K562 (cell line): ENCODE data around the gene WASF2. TPM values are rescaled to one million over a fixed set of nuclear protein-coding genes. Genes with fewer than 3 reads are reported as not detected.

Source experiments
- BHLHE40 ChIP-seq: IDR thresholded peaks from 2 replicates; pipeline ENCODE4 v1.6.1; 2011; ENCODE audit warnings: low read length, improper control_type of control experiment
- ERF ChIP-seq: fragments of 450-650 bp; formaldehyde crosslinking; IDR thresholded peaks from 2 replicates; pipeline ENCODE4 v1.4.0; 2020; ENCODE audit warnings: mild to moderate bottlenecking, mixed read lengths
- KDM4B ChIP-seq, 2 experiments: fragments of 450-650 bp in 1 of 2; sonication (generic) in 1 of 2; IDR thresholded peaks; 2 replicates each; pipeline ENCODE4 v1.6.1; 2016 to 2017; ENCODE audit warnings: borderline replicate concordance in 2 of 2, antibody characterized with exemption in 1 of 2, low read depth in 1 of 2, mild to moderate bottlenecking in 1 of 2
- MTA2 ChIP-seq: fragments of 450-650 bp; IDR thresholded peaks from 2 replicates; pipeline ENCODE4 v1.6.1; 2016; ENCODE audit warnings: low read depth
- SIN3A ChIP-seq, 2 experiments: fragments of 150-350 bp in 1 of 2; IDR thresholded peaks; 2 replicates each; pipeline ENCODE4 v1.6.1; 2011 to 2016; ENCODE audit warnings: borderline replicate concordance in 2 of 2, low read depth in 2 of 2, low read length in 2 of 2, mild to moderate bottlenecking in 2 of 2, moderate library complexity in 2 of 2; ENCODE audit not compliant: control insufficient read depth in 1 of 2
- polyA plus RNA-seq, 8 experiments: library from polyadenylated mRNA; depleted of rRNA in 4 of 8; stranded (reverse) in 5 of 8; unstranded in 3 of 8; fragments of >200 nt; fragmentation: Nextera tagmentation in 2 of 8; fragmentation: Illumina TruSeq in 1 of 8; extraction: Ambion mirVana in 2 of 8; extraction: Trizol in 1 of 8; gene quantifications; 2 replicates each; pipeline versions ENCODE4 v1.2.1 to v1.2.3, GENCODE V29; 2011 to 2014; ENCODE audit warnings: inconsistent platforms in 1 of 8, missing spikeins in 1 of 8
- total RNA-seq, 7 experiments: library from RNA; depleted of rRNA in 6 of 7; stranded (reverse); fragments of >200 nt in 6 of 7; fragmentation: Illumina TruSeq in 2 of 7; extraction: Trizol in 2 of 7; gene quantifications; 2 replicates each; pipeline versions ENCODE4 v1.2.1 to v1.2.3, GENCODE V29; 2011 to 2021; ENCODE audit warnings: low replicate concordance in 1 of 7
- TF ChIP-seq, protein P1 (sequence below): fragments of 450-650 bp; IDR thresholded peaks from 2 replicates; pipeline ENCODE4 v1.6.1; 2018; ENCODE audit not compliant: partially characterized antibody
- TF ChIP-seq, protein P2 (sequence below): fragments of 200-600 bp; sonication (generic); IDR thresholded peaks from one replicate; pipeline ENCODE4 v1.6.1; 2012; ENCODE audit warnings: mild to moderate bottlenecking, low read depth, low read length, inconsistent platforms
- TF ChIP-seq, protein P3 (sequence below), 2 experiments: fragments of 450-650 bp; conservative IDR thresholded peaks; 2 replicates each; pipeline ENCODE4 v1.6.1; 2017; ENCODE audit warnings: mild to moderate bottlenecking in 2 of 2, moderate library complexity in 2 of 2

WASF2 gene
- total and polyA plus RNA-seq, 9 of the 15 experiments (the other 6 are each of a cell fraction or from before 2014, with no cell fraction given) = 8.2 to 163 (median 31.2) TPM

DNA sequence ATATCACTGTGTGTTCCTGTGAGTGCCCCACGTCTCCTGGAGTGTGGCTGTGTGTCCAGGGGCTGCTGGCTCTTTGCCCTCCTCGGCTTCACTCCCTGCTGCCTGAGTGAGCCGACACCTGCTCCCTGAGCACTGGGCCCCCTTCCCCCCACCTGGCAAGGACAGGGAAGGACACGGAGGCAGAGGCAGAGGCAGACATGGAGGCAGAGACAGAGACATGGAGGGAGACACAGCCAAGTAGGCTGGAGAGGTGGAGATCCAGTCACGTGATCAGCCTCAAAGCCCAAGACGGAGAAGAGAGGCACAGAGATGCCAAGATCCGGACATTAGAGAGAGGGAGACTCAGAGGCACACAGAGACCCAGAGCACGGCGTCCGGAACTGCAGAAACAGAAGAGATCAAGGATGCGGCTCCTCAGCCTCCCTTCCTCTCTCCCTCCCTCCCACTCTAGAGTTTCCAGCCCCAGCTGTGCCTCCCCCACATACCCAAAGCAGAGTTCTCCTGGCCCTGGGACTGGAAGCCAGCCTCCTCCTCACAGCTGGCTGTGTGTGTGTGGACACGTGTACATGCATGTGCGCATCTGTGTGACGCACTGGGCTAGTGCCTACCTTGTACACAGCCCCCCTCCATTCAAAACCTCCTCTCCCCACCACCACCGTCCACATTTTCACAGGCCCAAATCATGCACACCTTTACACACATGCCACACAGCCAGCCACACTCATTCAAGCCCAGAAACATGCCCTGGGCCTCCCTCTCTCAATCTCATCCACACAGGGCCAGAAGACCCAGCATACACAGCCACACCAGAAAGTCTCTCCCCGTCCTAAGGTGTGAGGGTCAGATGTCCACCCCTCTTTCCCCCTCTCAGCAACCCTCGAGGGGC, 39.1 kb upstream of the WASF2 start (continued):
- TF ChIP-seq, protein P1, sequence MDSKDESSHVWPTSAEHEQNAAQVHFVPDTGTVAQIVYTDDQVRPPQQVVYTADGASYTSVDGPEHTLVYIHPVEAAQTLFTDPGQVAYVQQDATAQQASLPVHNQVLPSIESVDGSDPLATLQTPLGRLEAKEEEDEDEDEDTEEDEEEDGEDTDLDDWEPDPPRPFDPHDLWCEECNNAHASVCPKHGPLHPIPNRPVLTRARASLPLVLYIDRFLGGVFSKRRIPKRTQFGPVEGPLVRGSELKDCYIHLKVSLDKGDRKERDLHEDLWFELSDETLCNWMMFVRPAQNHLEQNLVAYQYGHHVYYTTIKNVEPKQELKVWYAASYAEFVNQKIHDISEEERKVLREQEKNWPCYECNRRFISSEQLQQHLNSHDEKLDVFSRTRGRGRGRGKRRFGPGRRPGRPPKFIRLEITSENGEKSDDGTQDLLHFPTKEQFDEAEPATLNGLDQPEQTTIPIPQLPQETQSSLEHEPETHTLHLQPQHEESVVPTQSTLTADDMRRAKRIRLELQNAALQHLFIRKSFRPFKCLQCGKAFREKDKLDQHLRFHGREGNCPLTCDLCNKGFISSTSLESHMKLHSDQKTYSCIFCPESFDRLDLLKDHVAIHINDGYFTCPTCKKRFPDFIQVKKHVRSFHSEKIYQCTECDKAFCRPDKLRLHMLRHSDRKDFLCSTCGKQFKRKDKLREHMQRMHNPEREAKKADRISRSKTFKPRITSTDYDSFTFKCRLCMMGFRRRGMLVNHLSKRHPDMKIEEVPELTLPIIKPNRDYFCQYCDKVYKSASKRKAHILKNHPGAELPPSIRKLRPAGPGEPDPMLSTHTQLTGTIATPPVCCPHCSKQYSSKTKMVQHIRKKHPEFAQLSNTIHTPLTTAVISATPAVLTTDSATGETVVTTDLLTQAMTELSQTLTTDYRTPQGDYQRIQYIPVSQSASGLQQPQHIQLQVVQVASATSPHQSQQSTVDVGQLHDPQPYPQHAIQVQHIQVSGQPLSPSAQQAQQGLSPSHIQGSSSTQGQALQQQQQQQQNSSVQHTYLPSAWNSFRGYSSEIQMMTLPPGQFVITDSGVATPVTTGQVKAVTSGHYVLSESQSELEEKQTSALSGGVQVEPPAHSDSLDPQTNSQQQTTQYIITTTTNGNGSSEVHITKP = peak; percentile 60
- TF ChIP-seq, protein P2, sequence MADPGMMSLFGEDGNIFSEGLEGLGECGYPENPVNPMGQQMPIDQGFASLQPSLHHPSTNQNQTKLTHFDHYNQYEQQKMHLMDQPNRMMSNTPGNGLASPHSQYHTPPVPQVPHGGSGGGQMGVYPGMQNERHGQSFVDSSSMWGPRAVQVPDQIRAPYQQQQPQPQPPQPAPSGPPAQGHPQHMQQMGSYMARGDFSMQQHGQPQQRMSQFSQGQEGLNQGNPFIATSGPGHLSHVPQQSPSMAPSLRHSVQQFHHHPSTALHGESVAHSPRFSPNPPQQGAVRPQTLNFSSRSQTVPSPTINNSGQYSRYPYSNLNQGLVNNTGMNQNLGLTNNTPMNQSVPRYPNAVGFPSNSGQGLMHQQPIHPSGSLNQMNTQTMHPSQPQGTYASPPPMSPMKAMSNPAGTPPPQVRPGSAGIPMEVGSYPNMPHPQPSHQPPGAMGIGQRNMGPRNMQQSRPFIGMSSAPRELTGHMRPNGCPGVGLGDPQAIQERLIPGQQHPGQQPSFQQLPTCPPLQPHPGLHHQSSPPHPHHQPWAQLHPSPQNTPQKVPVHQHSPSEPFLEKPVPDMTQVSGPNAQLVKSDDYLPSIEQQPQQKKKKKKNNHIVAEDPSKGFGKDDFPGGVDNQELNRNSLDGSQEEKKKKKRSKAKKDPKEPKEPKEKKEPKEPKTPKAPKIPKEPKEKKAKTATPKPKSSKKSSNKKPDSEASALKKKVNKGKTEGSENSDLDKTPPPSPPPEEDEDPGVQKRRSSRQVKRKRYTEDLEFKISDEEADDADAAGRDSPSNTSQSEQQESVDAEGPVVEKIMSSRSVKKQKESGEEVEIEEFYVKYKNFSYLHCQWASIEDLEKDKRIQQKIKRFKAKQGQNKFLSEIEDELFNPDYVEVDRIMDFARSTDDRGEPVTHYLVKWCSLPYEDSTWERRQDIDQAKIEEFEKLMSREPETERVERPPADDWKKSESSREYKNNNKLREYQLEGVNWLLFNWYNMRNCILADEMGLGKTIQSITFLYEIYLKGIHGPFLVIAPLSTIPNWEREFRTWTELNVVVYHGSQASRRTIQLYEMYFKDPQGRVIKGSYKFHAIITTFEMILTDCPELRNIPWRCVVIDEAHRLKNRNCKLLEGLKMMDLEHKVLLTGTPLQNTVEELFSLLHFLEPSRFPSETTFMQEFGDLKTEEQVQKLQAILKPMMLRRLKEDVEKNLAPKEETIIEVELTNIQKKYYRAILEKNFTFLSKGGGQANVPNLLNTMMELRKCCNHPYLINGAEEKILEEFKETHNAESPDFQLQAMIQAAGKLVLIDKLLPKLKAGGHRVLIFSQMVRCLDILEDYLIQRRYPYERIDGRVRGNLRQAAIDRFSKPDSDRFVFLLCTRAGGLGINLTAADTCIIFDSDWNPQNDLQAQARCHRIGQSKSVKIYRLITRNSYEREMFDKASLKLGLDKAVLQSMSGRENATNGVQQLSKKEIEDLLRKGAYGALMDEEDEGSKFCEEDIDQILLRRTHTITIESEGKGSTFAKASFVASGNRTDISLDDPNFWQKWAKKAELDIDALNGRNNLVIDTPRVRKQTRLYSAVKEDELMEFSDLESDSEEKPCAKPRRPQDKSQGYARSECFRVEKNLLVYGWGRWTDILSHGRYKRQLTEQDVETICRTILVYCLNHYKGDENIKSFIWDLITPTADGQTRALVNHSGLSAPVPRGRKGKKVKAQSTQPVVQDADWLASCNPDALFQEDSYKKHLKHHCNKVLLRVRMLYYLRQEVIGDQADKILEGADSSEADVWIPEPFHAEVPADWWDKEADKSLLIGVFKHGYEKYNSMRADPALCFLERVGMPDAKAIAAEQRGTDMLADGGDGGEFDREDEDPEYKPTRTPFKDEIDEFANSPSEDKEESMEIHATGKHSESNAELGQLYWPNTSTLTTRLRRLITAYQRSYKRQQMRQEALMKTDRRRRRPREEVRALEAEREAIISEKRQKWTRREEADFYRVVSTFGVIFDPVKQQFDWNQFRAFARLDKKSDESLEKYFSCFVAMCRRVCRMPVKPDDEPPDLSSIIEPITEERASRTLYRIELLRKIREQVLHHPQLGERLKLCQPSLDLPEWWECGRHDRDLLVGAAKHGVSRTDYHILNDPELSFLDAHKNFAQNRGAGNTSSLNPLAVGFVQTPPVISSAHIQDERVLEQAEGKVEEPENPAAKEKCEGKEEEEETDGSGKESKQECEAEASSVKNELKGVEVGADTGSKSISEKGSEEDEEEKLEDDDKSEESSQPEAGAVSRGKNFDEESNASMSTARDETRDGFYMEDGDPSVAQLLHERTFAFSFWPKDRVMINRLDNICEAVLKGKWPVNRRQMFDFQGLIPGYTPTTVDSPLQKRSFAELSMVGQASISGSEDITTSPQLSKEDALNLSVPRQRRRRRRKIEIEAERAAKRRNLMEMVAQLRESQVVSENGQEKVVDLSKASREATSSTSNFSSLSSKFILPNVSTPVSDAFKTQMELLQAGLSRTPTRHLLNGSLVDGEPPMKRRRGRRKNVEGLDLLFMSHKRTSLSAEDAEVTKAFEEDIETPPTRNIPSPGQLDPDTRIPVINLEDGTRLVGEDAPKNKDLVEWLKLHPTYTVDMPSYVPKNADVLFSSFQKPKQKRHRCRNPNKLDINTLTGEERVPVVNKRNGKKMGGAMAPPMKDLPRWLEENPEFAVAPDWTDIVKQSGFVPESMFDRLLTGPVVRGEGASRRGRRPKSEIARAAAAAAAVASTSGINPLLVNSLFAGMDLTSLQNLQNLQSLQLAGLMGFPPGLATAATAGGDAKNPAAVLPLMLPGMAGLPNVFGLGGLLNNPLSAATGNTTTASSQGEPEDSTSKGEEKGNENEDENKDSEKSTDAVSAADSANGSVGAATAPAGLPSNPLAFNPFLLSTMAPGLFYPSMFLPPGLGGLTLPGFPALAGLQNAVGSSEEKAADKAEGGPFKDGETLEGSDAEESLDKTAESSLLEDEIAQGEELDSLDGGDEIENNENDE = no peak
- TF ChIP-seq MTA2 (no peak; the same call in 1 of the 2 replicates), ERF (CRISPR knock-in tag) (peak; percentile 30; the same call in 1 of the 2 replicates), KDM4B (IDR thresholded peaks at IDR 0.05; ENCODE audit: borderline replicate concordance in 2 of 2, low read depth in 1 of 2) (no peak), SIN3A (IDR thresholded peaks at IDR 0.05; ENCODE audit: borderline replicate concordance in 2 of 2, control insufficient read depth in 1 of 2, low read depth in 2 of 2, low read length in 2 of 2) (peak; percentile 50 to 84; a peak in 1 of 4 replicates), BHLHE40 (peak; percentile 88)
- TF ChIP-seq, protein P3, sequence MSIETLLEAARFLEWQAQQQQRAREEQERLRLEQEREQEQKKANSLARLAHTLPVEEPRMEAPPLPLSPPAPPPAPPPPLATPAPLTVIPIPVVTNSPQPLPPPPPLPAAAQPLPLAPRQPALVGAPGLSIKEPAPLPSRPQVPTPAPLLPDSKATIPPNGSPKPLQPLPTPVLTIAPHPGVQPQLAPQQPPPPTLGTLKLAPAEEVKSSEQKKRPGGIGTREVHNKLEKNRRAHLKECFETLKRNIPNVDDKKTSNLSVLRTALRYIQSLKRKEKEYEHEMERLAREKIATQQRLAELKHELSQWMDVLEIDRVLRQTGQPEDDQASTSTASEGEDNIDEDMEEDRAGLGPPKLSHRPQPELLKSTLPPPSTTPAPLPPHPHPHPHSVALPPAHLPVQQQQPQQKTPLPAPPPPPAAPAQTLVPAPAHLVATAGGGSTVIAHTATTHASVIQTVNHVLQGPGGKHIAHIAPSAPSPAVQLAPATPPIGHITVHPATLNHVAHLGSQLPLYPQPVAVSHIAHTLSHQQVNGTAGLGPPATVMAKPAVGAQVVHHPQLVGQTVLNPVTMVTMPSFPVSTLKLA (conservative IDR thresholded peaks at IDR 0.05) = peak; percentile 95 to 97
